ENCODE data around the gene PCSK5. TPM values are rescaled to one million over a fixed set of nuclear protein-coding genes. Genes with fewer than 3 reads are reported as not detected.

PCSK5 gene
- total RNA-seq, 4 donors from 2014 or later: 6.5 to 24.3 (median 12.4) TPM

DNA sequence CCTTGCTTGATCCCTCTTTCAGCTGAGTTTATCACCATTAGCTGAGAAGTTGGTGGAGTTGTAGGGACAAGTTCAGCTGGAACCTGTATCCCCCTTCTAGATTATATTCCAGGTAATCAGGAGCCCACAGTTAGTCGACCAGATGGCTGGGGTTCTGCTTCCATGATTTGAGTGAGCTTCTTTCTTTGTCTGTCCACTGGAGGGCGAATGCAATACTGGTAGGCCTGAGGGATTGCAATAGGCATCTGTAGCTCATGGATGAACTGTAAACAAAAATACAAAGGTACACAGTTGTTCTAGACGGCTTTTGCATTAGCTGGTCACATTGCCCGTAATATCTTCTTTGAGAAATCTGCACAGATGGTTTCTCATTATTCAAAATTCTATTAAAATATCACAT, 88.9 kb downstream of the PCSK5 start:
- TF ChIP-seq POLR2A (IDR thresholded peaks at IDR 0.05): no peak
- TF ChIP-seq, protein P1, sequence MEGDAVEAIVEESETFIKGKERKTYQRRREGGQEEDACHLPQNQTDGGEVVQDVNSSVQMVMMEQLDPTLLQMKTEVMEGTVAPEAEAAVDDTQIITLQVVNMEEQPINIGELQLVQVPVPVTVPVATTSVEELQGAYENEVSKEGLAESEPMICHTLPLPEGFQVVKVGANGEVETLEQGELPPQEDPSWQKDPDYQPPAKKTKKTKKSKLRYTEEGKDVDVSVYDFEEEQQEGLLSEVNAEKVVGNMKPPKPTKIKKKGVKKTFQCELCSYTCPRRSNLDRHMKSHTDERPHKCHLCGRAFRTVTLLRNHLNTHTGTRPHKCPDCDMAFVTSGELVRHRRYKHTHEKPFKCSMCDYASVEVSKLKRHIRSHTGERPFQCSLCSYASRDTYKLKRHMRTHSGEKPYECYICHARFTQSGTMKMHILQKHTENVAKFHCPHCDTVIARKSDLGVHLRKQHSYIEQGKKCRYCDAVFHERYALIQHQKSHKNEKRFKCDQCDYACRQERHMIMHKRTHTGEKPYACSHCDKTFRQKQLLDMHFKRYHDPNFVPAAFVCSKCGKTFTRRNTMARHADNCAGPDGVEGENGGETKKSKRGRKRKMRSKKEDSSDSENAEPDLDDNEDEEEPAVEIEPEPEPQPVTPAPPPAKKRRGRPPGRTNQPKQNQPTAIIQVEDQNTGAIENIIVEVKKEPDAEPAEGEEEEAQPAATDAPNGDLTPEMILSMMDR (IDR thresholded peaks at IDR 0.05): no peak
- Histone ChIP-seq H3K36me3 (no peaks in the 10 kb centered on the region), H3K27me3 (no peaks in the 10 kb centered on the region), H3K4me1 (no peaks in the 10 kb centered on the region), H3K27ac (no peak overlapping the region), H3K4me3 (no peak overlapping the region), H3K9me3 (no peaks in the 10 kb centered on the region)
- intact Hi-C loops (cut with DNase I; ENCODE audit: low total_unique reads): no loop called here
- no peak for DNase-seq

DNA sequence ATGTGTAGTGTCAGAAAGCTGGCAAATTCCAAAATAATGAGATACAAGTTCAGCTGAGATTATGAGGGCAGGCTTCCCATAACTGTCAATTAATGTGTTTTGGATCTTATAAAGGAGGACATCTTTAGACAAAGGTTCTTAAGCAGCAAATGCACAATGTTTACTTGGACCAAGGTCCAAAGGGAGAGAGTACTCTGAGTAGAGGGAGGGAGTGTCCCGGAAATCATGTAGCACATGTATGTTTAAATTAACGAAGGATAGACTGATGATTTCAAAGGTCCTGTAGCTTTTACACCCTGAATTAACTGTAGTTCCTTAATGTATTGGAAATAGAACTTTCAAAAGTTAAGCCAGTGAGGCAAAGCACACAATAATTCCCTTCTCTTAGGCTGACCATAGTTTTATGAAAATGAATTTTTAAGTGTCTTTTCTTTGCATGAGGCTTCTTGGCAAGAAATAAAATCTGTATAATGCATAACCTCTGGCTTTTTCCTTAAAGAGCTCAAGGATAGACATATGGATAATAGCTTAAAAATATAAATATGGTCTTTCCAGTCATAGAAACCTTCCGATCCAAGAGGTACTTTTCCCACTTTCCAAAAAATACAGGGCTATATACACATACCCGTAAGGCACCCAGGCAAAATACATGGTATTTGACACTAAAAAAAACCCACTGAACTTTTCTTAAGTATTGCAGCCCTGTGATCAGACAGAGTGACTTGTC, 93.0 kb downstream of the PCSK5 start:
- Histone ChIP-seq H3K9me3 (no peaks in the 10 kb centered on the region), H3K4me3 (no peak overlapping the region), H3K27me3 (no peaks in the 10 kb centered on the region), H3K27ac (no peak overlapping the region), H3K36me3 (no peaks in the 10 kb centered on the region), H3K4me1 (no peaks in the 10 kb centered on the region)
- DNase-seq: no peak
- TF ChIP-seq POLR2A (IDR thresholded peaks at IDR 0.05): no peak
- intact Hi-C loops (cut with DNase I; ENCODE audit: low total_unique reads): no loop called here

DNA sequence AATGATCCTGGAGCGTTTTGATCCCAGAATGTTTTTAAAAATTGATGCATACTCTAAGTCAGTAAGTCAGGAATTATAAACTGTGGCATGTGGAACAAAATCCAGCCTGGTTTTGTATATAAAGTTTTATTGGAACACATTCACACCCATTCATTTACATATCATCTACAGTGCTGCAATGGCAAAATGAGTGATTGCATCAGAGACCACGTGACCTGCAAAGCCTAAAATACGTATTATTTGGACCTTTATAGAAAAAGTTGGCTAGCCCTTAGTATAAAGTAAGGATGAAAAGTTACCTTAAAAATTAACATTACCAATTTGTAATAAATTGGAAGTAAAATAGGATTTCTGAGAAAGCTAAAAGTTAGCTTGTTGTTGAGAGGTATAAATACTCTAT, 95.0 kb downstream of the PCSK5 start:
- no peak for DNase-seq
- Histone ChIP-seq H3K4me1 (no peaks in the 10 kb centered on the region), H3K9me3 (no peaks in the 10 kb centered on the region), H3K27me3 (no peaks in the 10 kb centered on the region), H3K4me3 (no peak overlapping the region), H3K36me3 (no peaks in the 10 kb centered on the region), H3K27ac (no peak overlapping the region)
- TF ChIP-seq POLR2A (IDR thresholded peaks at IDR 0.05): no peak
- TF ChIP-seq, protein P1 (IDR thresholded peaks at IDR 0.05): no peak
- intact Hi-C loops (cut with DNase I; ENCODE audit: low total_unique reads): no loop called here

DNA sequence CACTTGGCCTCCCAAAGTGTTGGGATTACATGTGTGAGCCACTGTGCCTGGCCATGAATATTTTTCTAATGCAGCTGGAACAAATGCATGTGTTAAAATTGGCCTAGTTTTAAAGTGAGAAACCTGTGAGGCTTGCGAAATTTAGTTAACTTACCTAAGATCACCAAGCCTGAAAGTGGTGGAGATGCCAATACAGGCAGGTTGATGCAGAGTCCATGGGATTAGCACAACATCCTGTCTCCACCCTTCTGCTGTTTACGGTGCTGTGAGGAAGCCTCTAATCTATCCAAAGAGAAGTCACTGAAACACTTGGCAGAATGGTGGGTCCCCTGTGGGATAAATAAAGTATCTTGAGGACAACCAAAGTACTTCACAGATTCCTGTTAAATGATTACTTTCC, 98.2 kb downstream of the PCSK5 start:
- Histone ChIP-seq H3K36me3 (no peaks in the 10 kb centered on the region), H3K4me1 (no peaks in the 10 kb centered on the region), H3K4me3 (no peak overlapping the region), H3K27me3 (no peaks in the 10 kb centered on the region), H3K9me3 (no peaks in the 10 kb centered on the region), H3K27ac (no peak overlapping the region)
- intact Hi-C loops (cut with DNase I; ENCODE audit: low total_unique reads): no loop called here
- TF ChIP-seq POLR2A (IDR thresholded peaks at IDR 0.05): no peak
- TF ChIP-seq, protein P1 (IDR thresholded peaks at IDR 0.05): no peak
- DNase-seq: no peak

DNA sequence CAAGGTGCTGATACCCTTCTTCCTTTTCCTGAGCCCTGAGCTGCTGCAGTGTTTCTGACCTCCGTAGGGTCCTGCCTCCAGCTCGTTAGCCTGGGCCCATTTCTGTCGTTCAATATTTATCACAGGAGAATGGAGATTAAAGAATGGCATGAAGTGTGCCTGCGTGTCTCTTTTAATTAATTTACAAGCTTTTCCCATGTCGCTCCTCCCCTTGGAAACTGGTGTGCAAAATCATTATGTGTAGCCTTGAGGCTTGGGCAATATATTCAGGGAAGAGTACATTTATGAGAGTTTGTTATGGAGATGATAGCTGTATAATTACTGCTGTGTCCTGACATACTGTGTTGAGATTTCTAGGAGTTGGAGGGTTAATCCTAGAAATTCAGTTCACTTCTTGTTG, 99.7 kb downstream of the PCSK5 start:
- intact Hi-C loops (cut with DNase I; ENCODE audit: low total_unique reads): no loop called here
- no peaks in the 10 kb centered on the region for H3K36me3 ChIP-seq

More for the DNA sequence above, 99.7 kb downstream of the PCSK5 start:
- Histone ChIP-seq H3K4me1 (no peaks in the 10 kb centered on the region), H3K27me3 (no peaks in the 10 kb centered on the region), H3K27ac (no peak overlapping the region), H3K4me3 (no peak overlapping the region), H3K9me3 (no peaks in the 10 kb centered on the region)
- DNase-seq: no peak
- TF ChIP-seq, protein P1 (IDR thresholded peaks at IDR 0.05): no peak
- no peak for TF ChIP-seq POLR2A (IDR thresholded peaks at IDR 0.05)
